Occipital lobe (tissue), 2 donors: ENCODE results near the gene C5AR2. TPM values are rescaled to one million over a fixed set of nuclear protein-coding genes. Genes with fewer than 3 reads are reported as not detected.
"Not testable (repeated sequence)": the region's sequence is repeated elsewhere in the genome, so short reads cannot be mapped to it uniquely, and the experiment has no call there.

Source experiments
- DNase-seq: peaks from one replicate; lab custom pipeline; 2025; lab: John Stamatoyannopoulos, UW
- total RNA-seq: library from RNA; depleted of rRNA; stranded (reverse); fragments of >200 nt; gene quantifications from one replicate; pipeline ENCODE4 v1.2.3, GENCODE V29; 2014

C5AR2 gene
- total RNA-seq, 1 donor from 2014 or later, result 0.31 TPM

DNA sequence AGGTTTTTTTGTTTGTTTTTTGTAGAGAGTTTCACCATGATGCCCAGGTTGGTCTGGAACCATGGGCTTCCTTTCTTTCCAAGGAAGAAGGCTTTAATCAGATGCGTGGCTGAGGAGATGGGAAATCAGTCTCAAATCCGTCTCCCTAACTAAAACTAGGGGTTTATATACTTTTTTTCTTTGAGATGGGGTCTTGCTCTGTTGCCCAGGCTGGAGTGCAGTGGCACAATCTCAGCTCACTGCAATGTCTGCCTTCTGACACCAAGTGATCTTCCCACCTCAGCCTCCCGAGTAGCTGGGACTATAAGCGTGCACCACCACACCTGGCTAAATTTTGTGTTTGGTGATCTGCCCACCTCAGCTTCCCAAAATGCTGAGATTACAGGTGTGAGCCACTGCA, 52.6 kb downstream of the C5AR2 start:
- not testable (repeated sequence) for DNase-seq

GRCh38 chr19:47386582-47386981, 54.6 kb downstream of the C5AR2 start:
- DNase-seq, result not testable (repeated sequence)

DNA sequence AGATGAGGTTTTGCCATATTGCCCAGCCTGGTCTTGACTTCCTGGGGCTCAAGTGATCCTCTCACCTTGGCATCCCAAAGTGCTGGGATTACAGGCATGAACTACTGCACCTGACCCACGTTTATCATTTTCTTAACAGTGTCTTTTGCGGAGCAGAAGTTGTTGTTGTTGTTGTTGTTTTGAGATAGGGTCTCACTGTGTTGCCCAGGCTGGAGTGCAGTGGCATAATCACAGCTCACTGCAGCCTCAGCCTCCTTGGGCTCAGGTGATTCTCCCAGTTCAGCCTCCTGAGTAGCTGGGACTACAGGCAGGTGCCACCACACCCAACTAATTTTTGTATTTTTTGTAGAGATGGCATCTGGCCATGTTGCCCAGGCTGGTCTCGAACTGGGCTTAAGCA, 55.6 kb downstream of the C5AR2 start:
- not testable (repeated sequence) for DNase-seq

- DNase-seq, result not testable (repeated sequence)
Measured at GRCh38 chr19:47388721-47389120, 56.7 kb downstream of the C5AR2 start.

GRCh38 chr19:47389150-47389556, 57.2 kb downstream of the C5AR2 start:
- no peak for DNase-seq

DNA sequence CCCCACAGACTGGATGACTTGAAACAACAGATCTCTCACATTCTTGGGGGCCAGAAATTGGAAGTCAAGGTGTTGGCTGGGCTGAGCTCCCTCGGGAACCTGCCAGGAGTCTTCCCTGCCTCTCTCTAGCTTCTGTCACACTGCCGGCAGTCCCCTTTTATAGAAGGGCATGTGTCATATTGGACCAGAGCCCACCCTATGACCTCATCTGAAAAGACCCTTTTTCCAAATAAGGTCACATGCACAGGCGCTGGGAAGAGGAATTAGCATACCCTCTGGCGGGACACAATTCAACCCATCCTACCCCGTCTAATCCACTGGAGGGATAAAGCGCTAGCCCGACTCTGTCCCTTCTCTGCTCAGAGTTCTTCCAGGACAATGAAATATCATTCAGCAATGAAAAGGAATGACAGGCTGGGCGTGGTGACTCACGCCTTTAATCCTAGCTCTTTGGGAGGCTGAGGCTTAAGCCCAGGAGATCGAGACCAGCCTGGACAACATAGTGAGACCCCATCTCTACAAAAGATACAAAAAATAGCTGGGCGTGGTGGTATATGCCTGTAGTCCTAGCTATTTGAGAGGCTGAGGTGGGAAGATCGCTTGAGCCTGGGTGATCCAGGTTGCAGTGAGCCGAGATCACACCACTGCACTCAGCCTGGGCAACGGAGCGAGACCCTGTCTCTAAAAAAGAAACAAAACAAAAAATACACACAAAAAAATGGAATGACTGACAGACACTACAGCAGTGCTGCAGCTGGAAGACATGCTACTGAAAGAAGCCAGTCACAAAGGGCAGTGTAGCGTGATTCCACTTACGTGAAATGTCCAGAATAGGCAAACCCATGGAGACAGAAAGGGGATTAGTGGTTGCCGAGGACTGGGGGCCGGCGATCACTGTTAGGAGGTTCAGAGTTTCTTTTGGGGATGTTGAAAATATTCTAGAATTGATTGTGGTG, 58.8 kb downstream of the C5AR2 start:
- no peak for DNase-seq

DNA sequence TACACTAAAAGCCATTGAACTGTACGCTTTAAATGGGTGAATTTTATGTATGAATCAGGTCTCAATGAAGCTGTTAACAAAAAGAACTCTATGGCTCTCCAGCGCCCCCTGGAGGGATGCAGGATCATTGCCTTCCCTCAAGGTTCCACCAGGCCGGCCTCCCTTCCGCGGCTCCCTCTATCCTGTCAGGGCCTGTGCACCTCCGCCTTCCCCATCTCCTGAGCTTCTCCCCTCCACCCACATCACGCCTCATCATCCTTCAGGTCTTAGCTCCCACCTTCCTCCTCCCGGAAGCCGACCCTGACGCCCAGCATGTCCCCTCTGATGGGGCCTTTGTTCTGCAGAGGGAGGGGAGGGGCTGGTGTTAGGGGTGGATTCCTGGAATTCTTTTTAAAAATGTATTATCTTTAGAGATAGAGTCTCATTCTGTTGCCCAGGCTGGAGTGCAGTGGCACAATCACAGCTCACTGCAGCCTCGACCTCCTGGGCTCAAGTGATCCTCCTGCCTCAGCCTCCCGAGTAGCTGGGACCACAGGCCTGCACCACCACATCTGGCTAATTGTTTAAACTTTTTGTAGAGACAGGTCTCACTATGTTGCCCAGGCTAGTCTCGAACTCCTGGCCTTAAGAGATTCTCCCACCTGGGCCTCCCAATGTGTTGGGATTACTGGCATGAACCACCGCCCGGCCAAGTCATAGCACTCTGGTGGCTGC, 59.7 kb downstream of the C5AR2 start:
- DNase-seq, result peak; percentile 39

Other genes starting within 250 kb of the C5AR2 start
- gene ZC3H4, start 218.4 kb upstream of the C5AR2 start, total RNA-seq, result 11.2 TPM
- gene SAE1, start 201.3 kb upstream of the C5AR2 start, total RNA-seq, result 76.3 TPM
- 13.4 TPM for gene BBC3, start 101.0 kb upstream of the C5AR2 start, total RNA-seq
- 2.8 TPM for gene CCDC9, start 75.7 kb upstream of the C5AR2 start, total RNA-seq
- 2.3 TPM for gene INAFM1, start 57.3 kb upstream of the C5AR2 start, total RNA-seq
- 0.16 TPM for gene C5AR1, start 22.3 kb upstream of the C5AR2 start, total RNA-seq
- 10.8 TPM for gene DHX34, start 17.1 kb downstream of the C5AR2 start, total RNA-seq
- 74.6 TPM for gene MEIS3, start 87.4 kb downstream of the C5AR2 start, total RNA-seq
- 40.1 TPM for gene SLC8A2, start 139.7 kb downstream of the C5AR2 start, total RNA-seq
- 4.2 TPM for gene KPTN, start 152.0 kb downstream of the C5AR2 start, total RNA-seq
- gene NAPA, start 182.9 kb downstream of the C5AR2 start, total RNA-seq, result 26.8 TPM
- gene ZNF541, start 241.0 kb downstream of the C5AR2 start, total RNA-seq, result not detected